ENCODE measurements around the gene OR52K1.
"Not testable (repeated sequence)": the region's sequence is repeated elsewhere in the genome, so short reads cannot be mapped to it uniquely, and the experiment has no call there.

OR52K1 gene

DNA sequence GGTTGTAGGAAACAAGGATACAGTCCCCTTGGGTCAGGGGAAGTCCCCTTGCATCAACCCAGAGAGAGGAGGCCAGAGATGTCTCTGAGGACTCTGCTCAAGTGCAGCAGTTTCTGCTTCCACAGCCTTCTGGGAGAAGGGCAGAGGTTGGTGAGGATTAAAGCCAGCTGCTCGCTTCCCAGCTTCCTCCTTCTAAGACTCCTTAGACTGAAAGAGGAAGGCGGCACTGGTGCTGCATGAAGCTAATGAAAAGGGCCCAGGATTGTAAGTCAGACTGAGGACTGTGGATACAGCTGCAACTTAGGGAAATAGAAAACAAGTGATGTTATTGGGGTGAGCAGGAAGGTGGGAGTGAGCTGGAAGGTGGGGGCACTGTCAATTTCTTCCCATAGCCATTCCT lies at the start of gene OR52K1:
OR52K1 (plus strand) TSS at position 202 of the 400 bp plus-strand sequence. CDS start 6,255 bp downstream, outside the sequence.
- DNase-seq, result no peak

DNA sequence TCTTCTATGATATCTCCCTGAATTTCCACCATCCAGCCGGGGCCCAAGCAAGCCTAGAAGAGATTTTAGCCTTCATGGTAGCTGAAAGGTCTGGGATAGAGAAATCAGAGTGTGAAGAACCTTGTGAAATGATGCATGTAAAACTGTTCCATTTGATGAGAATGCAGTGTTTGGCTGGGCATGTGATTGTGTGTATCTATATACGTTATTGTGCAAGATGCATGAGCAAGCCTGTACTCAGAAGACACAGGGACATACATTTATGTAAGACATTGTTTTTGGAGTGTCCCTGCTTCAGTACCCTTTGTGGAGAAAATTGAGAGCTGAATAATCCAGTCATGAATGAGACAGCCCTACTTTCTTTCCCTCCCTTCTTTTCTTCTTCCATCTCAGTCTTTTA lies 48.6 kb upstream of the OR52K1 start:
- no peak for DNase-seq

DNA sequence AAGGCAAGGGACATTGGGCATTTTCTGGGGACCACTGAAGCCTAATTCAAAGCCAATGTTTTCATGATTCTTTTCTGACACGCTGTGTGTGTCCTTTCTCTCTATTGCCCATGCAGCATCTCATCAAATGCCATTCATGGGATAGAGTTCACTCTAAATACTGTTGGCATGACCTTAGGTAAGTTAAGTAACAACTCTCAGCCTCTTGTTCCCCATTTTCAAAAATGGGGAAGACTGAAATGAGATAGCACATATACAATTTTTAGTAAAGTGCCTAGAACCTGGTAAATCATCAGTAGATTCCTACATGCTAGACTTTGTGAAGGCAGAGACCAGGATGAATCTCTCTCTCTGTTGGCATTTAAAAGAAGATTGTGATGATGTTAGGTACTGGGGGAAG lies 46.0 kb upstream of the OR52K1 start:
- DNase-seq, result no peak

DNA sequence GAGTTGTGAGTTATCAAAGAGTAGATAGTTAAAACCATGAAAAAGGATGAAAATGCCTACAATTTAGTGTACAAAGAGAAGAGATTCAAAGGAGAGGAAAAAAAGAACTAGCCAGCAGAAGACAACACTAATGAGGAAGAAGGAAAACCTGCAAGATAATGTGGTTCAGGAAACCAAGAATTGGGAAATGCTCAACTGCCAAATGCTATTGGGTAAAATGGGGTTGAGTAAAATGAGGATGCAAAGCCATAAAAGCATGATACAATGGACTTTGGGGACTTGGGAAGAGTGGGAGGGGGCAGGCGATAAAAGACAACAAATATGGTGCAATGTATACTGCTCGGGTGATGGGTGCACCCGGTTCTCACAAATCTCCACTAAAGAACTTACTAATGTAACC lies 40.9 kb upstream of the OR52K1 start:
- DNase-seq, result no peak

DNA sequence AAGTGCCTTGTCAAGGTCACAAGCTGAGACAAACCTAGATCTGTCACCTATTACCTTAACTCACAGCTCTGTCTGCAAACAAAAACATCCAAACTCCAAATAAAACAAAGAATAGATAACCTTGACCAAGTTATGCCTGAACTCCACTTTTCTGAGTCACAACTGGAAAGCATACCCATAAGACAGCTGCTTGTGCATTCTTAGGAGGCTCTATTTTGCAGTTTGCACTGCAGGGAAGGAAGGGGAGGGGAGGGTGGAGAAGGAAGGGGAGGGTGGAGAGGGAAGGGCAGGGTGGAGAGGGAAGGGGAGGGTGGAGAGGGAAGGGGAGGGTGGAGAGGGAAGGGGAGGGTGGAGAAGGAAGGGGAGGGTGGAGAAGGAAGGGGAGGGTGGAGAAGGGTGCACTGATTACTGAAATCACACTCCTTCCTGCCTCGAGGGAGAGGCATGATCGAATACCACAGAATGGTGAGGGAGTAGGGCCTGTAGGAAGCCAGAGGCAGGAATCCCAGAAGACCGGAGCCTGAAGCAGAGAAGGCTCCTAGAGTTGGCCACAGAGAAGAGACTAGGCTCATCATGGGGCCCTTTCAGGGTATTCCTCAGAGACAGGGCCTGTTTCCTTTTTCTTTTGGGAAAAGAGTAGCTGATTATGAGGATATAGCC lies 39.1 kb upstream of the OR52K1 start:
- DNase-seq, result no peak

DNA sequence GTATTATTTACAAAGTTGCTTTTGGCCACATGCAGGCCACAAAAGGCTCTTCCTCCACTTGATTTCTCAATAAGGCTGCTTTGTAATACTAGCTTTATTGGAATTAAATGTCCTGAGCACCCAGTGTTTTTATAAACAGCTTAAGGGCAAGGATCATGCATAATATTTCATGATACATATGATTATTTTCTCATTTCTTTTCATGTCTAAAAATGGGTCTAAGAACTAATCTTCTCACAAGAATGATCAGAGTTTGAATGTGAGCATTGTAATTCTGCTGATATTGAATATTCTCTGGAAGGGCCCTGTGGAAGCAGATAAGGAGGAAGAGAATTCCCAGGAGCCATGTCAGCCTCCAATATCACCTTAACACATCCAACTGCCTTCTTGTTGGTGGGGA lies 33.5 kb upstream of the OR52K1 start, which contains the start of gene OR52K2:
OR52K2 (plus strand) TSS at position 301 of the 400 bp plus-strand sequence; CDS start at position 346, 45 bp downstream.
- no peak for DNase-seq

DNA sequence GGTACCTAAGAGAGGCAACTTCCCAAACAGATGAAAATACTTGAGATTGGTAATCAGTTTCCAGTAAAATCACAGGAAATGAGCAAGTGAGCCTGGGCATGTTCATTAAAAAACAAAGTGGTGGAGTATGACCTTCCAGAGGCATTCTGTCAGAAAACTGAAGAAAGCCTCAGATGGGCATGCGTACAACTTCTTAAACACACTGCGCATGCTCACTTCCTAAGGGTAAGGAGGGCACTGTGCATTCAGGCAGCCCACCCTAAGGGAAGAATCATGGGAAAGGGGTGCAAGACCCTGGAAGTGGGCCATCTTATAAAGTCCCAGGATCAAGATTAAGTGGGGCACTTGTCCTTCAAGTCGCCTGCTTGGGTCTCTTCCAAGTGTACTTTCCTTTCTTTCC lies 29.3 kb upstream of the OR52K1 start:
- DNase-seq, result no peak

DNA sequence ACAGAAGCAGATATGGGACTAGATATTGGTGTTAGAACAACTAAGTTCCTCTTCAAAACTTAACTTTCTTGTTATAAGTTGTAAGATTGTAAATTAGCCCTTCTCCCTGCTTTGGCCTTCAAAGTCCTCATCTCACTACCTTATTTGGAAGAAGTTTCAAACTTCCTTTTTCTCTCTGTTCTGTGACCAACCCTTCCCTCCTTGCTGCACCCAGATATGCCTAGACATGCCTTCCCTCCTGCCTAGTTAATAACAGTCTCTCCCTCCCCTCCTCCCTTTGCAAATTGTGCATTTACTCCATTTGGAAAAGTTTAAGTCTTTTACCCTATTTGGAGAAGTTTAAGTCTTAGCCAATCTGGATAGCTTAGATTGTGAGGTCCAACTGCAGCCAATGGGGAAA lies 28.4 kb upstream of the OR52K1 start:
- DNase-seq, result no peak

DNA sequence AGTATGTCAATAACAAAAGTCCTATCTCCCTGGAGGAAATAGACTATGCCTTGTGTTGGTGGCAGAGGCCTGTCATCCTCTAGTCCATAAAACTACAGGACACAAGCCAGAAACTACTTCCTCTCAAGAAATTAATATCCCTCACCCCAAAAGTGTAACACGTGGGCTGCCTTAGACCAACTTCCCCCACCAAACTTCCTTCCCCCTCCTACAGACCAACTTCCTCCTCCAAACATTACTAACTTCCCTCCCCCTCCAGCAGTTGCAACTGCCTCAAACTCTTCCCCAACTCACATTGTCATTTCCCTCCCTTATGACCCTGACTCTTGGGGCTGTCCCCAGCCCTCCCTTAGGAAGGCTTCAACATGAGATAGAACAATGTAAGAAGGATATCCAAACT lies 27.0 kb upstream of the OR52K1 start:
- DNase-seq, result no peak

DNA sequence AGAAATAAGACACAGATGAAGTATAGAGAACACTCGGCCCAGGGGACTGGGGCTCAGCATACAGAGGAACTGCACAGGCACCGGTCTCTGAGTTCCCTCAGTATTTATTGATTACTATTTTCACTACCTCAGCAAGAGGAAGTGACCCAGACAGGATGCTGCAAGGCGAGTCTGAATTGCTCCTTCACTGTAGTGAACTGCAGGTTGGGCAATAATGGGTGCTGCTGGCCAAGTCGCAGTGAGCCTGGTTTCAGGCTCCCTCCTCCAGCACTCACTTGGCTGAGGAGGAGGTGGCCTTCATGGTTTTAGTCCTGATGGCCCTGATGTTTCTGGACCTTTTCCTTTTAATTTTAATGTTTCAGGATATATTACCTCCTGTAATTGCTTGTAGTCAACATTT lies 22.9 kb upstream of the OR52K1 start:
- no peak for DNase-seq

DNA sequence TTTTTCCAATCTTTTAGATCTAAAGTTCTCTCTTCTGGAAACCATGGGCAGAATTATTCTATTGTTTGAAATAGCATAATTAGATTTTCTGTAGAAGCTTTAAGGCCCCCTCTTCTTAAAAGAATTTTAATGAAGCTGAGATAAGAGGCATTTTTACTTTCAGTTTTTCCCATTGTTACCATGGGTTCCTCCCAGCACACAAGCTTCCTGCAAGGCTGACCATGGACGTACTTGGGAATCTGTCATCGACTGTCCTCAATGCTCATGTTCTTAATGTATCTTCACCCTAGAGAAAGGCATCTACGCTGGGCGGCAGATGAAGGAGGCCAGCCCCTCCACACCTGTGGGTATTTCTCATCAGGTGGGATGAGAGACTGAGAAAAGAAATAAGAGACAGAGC lies 22.3 kb upstream of the OR52K1 start:
- no peak for DNase-seq

DNA sequence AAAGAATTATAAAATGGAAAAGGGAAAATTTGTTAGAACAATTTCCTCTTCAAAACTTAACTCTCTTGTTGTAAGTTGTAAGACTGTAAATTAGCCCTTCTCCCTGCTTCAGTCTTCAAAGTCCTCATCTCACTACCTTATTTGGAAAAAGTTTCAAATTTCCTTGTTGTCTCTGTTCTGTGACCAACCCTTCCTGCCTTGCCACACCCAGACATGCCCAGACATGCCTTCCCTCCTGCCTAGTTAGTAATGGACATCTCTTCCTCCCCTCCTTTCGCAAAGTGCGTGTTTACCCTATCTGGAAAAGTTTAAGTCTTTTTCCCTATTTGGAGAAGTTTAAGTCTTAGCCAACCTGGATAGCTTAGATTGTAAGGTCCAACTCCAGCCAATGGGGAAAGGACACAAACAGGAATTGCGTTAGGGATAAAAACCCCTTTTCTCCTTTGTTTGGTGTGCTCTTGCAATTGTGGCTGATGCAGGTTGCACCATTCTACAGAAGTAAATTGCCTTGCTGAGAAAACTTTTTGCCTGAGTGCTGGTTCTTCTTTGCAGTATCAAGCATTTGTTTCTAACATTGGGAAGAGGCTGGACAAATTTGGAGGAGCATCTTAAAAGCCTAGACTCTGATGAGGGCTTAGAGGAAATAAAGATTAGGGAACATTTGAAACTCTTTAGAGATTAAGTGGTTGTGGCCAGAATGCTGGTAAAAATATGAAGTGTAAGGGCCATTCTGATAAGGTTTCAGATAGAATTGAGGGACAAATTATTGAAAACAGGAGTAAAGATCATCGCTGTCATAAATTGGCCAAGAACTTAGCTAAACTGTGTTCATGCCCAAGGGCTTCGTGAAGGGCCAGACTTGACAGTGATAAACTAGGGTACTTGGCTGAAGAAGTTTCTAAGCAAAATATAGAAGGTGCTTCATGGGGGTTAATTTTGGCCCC lies 18.0 kb upstream of the OR52K1 start:
- DNase-seq, result no peak

DNA sequence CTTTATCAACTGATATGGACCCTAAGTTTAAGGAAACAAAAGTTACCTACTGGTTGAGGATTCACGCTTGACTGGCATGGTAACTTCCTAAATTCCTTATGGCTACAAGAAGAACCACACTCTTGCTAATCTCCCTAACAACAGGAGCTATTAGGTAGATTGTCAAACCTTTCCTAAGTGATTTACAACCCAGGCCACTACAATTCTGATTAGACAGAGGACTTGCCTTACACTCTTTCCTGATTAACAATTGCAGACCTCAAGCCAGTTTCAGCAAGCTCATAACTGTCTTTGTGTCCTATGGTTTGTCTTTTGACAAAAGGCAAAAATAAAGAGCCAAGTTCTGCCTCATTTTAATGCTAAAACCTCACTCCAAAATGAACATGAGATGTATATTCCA lies 17.0 kb upstream of the OR52K1 start:
- no peak for DNase-seq

DNA sequence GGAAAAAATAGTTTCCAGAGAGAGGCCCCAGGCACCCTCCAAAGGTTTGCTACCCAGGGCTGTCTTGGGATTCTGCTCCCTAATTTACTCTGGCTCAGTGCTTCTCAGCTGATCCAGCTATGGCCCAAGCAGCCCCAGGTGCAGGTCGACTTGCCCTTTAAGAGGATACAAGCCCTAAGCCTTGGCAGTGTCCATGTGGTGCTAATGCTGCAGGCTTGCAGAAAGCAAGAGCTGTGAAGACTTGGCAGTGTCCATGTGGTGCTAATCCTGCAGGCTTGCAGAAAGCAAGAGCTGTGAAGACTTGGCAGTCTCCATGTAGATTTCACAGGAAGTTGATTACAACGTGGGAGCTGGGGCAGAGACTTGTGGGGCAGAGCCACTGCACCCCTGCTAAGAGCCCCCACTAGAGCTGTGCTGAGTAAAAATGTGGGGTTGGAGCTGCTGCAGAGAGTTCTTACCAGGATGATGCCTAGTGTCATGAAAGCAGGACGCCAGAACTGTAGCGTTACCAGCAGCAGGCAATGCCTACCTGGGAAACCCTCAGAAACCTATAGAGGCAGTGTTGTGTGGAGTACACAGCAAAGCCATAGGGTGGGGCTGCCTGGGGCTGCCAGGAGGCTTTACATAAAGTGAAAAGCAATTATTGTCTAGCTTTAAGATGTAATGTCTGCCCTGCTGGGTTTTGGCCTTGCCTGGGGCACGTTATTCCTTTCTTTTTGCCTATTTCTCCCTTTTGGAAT lies 16.1 kb upstream of the OR52K1 start:
- DNase-seq, result no peak

DNA sequence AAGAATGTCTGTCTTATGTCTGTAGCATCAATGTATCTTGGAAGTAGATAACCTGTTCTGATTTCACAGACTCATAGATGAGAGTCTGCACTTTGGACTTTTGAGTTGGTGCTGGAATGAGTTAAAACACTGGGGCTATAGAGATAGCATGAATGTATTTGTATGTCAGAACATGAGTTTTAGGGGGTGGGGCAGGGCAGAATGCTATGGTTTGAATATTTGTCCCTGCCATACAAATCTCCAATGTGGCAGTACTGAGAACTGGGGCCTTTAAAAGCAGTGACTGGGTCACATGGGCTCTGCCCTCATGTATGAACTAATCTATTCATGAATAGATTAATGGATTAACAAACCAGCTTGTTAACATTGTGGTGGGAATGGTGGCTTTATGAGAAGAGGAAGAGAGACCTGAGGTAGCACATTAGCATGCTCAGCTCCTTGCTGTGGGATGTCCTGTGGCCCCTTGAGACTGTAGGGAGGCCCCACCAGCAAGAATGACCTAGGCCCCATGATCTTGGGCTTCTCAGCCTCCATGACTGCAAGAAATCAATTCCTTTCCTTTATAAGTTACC lies 15.5 kb upstream of the OR52K1 start:
- DNase-seq, result no peak

DNA sequence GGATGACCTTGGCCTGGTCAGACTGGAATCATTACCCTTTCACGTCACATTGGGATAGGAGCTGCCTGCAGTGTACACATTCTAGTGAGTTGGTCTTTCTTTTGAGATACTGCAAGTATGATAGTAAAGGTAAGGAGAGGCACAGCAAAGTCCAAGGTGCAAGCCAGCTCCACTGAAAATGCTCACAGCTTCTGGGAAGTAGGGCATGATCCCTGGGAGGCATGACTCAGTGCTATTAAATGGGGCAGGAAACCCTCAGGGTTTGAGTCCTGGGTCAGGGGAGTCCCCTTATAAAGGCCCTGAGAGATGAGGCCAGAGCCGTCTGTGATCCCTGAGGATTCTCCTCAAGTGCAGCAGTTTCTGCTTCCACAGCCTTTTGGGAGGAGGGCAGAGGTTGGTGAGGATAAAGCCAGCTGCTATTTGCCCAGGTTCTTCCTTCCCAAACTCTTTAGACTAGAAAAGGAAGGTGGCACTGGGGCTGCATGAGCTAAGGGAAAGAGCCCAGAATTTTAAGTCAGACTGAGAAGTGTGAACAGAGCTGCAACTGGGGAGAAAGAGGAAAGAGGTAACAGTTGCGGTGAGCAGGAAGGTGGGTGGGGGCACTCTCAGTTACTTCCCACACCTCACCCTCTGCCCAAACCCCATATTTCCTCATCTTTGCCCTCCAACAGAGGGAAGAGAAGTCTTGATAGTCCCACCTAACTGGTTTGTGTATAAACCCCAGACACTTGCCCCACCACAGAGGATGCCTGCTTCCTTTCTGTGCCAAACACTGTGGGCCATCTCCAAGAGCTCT lies 14.4 kb upstream of the OR52K1 start:
- DNase-seq, result no peak

DNA sequence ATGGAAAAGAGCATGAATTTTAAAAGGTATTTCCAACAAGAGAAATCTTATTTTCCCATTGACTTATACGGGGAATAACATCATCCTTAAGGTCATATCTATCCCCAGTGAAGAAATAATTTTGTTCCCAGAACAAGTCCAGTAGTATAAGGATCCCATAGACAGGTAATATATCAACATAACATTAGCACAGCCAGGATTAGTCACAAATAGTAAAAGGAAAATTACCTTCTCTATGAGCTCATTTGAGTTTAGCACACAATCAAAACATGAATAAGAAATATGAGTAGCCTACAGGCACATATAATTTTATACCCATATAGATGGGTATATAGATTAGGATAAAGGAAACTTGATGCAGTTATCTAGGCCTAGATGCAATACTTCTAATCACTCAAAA lies 2.8 kb upstream of the OR52K1 start:
- DNase-seq, result no peak

DNA sequence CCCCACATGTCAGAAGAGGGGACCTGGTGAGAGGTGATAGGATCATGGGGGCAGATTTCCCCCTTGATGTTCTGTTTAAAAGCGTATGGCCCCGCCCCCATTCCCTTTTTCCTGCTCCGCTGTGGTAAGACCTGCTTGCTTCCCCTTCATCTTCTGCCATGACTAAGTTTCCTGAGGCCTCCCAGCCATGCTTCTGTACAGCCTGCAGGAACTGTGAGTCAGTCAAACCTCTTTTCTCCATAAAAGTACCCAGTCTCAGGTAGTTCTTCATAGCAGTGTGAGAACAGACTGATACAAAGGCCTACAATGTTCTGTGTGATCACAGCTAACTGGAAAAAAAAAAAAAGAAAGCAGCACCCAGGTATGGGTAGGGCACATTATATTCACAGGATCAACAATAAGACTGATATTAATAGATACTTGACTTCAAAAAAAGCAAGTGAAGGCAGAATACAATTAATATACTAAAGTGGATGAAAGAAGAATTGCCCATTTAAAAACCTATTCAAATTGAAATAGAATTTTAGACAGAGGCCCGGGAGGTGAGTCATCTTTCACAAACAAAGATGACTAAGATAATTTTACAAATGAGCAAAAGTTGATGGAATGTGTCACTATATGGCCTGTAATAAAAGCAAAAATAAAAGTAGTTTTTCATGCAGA lies 1.7 kb upstream of the OR52K1 start:
- no peak for DNase-seq

DNA sequence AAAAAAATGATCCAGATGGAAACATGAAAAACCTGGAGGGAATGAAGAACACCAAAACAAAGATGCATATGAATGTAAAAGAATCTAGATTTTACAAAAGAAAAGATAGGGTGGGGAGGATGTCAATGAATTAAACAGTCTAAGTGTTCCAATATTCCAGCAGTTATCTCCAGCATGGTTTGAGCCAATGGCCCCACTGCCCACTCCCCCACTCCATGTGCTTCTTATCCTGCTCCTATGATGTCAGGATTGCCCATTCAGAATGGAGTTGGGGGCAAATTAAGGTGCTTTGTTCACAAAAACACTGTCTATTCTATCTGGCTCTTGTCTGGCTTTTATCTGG lies 1.2 kb upstream of the OR52K1 start:
- no peak for DNase-seq

DNA sequence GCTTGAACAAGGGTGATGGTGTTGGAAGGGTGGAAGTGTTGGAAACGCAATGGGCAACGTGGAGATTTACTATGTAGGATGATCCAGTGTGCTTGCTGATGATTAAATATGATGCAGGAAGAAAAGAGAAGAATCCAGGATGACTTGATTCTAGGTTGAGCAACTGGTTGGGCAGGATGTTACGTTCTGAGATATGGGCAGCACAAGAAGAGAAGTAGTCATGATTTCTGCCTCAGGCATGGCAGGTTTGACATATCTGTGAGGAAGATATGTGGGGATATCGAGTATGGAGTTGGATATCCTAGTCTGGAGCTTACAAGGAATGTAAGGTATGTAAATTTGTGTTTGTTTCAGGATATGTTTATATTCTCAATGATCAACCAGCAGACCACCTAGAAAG lies 1.9 kb downstream of the OR52K1 start:
- no peak for DNase-seq

DNA sequence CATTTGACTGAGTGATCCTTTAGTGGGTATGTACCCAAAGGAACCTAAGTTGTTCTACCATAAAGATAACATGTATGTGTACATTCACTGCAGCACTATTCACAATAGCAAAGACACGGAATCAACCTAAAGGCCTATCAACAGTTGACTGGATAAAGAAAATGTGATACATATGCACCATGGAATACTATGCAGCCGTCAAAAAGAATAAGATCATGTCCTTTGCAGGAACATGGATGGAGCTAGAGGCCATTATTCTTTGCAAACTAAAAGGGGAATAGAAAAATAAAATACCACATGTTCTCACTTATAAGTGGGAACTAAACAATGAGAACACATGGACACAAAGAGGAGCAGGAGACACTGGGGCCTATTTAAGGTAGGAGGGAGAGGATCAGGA lies 9.0 kb downstream of the OR52K1 start:
- DNase-seq, result not testable (repeated sequence)
